ENCODE data around the gene RASD1.
A peak's percentile ranks its signal among the peaks of the same experiment; 100 is the strongest.

The RASD1 gene

DNA sequence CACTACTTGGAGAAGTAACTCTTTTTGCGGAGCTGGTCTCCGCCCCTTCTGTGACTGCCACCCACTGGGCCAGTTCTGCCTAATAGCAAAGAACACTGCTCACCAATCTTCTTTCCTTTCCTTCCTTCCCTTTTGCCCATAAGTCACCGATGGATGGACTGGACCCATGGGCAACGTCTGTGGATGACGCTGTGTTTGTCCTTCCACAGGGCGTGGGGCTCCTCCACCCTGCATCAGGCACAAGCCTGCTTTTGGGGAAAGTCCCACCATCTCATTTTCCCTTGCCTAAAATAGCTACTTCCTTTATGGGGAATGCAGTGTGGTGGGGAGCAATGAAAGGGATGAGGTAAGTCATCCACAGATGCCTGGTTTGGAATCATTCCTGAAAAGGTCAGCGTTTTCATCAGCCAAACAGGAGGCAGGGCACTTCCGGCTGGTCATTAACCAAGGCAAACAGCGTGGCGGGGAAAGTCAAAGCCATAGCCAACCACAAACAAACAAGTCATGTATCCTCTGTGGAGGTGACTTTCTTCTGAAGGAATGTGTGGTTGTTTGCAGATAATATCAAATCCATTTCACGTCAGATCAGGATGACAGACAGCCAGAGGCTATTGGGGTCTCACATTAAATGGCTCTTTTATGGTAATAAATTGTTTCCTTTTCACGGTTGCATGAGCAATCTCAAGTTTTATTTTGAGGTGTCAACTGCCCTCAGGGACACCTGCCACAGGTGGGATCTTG is 50.1 kb downstream of the RASD1 start:
- H3K27me3 ChIP-seq (replicated peaks): no peaks in the 10 kb centered on the region
- TF ChIP-seq, protein P1, sequence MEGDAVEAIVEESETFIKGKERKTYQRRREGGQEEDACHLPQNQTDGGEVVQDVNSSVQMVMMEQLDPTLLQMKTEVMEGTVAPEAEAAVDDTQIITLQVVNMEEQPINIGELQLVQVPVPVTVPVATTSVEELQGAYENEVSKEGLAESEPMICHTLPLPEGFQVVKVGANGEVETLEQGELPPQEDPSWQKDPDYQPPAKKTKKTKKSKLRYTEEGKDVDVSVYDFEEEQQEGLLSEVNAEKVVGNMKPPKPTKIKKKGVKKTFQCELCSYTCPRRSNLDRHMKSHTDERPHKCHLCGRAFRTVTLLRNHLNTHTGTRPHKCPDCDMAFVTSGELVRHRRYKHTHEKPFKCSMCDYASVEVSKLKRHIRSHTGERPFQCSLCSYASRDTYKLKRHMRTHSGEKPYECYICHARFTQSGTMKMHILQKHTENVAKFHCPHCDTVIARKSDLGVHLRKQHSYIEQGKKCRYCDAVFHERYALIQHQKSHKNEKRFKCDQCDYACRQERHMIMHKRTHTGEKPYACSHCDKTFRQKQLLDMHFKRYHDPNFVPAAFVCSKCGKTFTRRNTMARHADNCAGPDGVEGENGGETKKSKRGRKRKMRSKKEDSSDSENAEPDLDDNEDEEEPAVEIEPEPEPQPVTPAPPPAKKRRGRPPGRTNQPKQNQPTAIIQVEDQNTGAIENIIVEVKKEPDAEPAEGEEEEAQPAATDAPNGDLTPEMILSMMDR (IDR thresholded peaks at IDR 0.05; ENCODE audit: low read depth, low read length, missing control alignments): no peak
- no peaks in the 10 kb centered on the region for H3K36me3 ChIP-seq (replicated peaks)
- no peak overlapping the region for H3K4me3 ChIP-seq (ENCODE audit: low read depth, low read length)
- no peak overlapping the region for H3K27ac ChIP-seq
- DNase-seq: peak; percentile 92
- in situ Hi-C loops (cut with HindIII; ENCODE audit: low pct_ligation_motif_present, low sequenced_read_pairs): no loop called here

DNA sequence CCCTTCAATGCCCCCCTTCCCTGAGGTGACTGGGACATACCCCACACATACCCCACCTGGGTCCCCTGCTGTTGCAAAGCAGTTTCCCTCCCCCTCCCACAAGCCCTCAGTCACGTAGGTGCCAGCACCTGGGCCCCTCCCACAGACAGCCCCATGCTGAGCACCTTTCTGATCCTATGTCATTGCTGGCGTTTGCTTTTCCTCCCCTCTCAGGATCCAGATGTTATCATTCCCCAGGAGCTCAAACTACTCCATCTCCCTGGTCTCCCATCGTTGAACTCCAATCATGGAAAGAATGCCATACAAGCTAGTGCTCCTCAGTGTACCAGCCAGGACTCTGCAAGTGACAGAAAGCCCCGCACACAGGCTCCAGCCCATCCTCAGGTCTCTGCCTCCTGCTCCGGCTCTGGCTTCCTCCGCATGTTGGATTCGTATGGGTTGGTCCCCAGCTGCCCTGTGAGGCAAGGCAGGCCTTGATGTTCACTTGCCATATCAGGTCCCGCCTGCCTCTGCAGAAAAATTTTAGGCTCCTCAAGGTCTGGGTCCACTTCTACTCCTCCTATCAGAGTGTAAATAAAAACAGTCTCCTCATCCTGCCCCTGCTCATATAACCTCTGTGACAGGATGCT is 50.8 kb downstream of the RASD1 start:
- in situ Hi-C loops (cut with HindIII; ENCODE audit: low pct_ligation_motif_present, low sequenced_read_pairs): no loop called here
- no peaks in the 10 kb centered on the region for H3K27me3 ChIP-seq (replicated peaks)

More for the DNA sequence above, 50.8 kb downstream of the RASD1 start:
- TF ChIP-seq, protein P1 (IDR thresholded peaks at IDR 0.05; ENCODE audit: low read depth, low read length, missing control alignments): no peak
- Histone ChIP-seq H3K27ac (no peak overlapping the region), H3K4me3 (ENCODE audit: low read depth, low read length) (no peak overlapping the region), H3K36me3 (replicated peaks) (no peaks in the 10 kb centered on the region)
- no peak for DNase-seq

All from brain microvascular endothelial cell (primary cell).